Activated naive CD4-positive, alpha-beta T cell treated with anti-CD3 and anti-CD28 coated beads, Interleukin-2, amount 50 U/mL, for 16 hours (primary cell): Measurements from ENCODE around the gene ANAPC2.

Source experiments
- DNase-seq: peaks from one replicate; pipeline ENCODE4 v3.0.0-alpha.2; 2020

ANAPC2 gene

DNA sequence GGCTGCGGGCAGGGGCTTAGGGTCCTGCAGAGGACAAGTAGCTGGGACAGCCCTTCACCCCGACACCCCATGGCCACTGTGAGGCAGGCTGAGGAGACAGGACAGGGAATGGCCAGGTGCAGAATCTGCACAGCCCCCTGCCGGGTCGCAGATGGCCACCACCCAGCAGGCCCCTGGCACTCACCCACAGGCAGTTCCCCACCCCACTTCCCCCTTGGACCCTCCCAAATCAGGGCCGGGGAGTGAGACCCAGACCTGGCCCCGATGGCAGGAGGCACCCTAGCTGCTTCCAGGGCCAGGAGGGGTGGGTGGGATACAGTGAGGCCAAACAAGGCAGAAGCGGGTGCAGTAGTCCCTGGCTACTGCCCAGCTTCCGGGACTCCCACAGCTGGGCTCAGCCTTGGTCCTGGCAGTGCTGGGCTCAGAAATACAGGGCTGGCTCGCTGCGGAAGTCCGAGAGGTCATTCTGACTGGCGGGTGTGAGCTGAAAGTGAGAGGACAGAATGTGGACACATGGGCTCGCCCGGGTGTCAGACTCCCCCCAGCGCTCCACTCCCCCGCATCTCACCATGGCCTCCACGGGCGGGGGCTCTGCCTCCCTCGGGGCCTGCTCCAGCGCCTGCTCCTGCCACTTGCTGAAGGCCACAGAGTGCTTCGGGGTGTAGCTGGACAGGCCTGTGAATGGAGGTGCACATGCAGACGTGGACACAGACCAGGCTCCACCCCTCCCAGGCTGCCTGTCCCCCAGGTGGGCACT is 3.5 kb upstream of the ANAPC2 start:
- no peak for DNase-seq

DNA sequence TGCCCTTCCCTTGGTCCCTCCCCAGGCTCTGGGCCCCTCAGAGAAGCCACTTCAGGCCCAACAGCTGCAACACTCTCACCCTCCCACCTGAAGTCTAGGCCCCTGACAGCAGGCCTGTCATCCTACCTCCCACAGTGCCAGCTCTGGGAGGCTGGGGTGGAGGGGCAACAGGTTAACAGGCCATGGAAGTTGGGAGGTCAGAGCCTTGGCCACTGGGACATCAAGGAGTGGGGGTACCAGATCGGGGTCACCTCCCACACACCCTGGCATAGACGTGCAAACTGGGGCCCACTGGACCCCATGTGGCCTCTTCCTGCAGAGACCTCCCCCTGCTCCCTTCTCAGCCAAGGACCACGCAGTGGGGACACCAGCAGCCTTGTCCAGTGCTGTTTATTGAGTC is 2.9 kb upstream of the ANAPC2 start:
- DNase-seq = no peak

DNA sequence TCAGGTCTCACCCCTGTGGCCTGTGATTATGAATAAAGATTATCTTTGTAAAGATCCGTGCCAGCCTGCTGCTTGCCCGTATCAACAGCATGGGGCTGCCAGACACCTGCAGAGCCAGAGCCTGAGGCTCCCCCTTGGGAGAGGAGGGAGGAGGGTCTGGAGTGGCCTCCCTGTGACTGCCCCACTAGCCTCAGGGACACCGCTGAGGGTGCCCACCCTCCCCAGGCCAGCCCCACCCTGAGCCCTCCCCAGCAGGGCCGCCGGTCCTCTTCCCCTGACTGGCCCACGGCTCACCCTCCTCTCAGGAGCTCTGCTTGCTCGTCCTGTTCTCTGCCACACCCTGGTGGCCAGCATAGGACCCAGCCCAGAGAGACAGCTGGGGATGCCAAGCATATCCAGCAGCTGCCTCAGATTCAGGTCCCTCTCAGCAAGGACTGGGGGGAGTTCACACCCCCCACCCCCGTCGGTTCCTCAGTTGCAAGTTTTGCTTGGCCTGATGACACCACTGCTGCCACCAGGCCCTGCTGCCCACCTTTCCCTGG is 2.0 kb upstream of the ANAPC2 start:
- DNase-seq = no peak

DNA sequence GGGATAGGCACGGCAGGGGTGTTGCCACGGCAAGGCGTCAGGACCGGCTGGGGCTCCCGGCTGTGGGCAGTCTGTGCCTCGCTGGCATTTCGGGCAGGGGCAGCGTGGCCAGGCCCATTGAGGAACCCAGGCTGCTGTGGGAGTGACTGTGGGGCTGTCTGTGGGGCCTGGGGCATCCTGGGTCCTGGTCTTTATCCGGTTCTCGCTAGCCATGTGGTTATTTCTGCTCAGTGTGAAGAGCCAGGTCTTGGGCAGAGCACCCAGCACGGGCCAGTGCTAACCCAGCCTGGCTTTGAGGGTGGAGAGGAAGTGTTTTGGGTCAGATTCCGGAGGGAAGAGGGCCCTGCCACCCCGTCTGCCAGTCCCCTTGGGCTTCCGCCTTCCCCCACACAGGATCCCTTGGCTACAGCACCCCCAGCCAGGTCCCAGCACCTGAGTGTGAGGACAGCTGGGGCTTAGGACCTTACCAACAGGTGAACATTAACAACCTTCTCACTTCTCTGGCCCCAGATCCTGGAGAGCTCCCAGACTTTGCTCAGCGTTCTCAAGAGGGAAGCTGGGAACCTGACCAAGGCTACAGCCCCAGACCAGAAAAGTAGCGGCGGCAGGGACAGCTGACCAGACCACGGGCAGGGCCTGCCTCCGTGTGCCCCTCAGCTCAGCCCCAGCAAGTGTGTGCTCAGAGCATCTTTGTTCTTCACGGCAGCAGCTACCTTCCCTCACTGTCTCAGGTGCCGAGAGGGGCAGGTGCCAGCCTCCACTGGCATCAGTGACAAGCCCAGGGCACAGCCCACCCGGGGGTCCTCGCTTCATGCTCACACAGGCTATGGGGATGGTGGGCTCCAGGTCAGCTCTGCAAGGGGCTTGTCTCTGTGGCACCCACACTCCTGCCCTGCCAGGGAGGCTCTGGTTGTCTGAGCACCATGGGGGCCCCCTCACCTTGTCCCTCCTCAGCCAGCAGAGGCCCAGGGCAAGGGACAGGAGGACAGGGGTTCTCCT is 1.2 kb upstream of the ANAPC2 start:
- DNase-seq = no peak

DNA sequence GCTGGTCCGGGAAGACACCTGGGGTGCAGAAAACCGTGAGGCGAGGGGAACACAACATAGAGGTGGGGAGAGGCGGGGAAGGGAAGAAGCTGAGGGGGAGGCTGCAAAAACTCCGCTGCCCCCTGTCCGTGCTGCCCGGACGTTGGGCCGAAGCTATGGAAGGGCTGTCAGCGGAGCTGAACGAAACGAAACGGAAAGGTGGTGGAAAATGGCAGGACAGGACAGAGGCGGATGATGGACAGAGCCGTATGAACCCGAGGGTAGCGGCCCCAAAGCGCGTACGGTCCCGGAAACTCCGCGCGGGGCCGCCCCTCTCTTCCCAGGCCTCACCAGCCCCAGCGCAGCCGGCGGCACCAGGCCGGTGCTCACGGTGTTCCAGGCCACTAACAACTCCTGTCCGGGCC is 272 bp downstream of the ANAPC2 start:
- no peak for DNase-seq

DNA sequence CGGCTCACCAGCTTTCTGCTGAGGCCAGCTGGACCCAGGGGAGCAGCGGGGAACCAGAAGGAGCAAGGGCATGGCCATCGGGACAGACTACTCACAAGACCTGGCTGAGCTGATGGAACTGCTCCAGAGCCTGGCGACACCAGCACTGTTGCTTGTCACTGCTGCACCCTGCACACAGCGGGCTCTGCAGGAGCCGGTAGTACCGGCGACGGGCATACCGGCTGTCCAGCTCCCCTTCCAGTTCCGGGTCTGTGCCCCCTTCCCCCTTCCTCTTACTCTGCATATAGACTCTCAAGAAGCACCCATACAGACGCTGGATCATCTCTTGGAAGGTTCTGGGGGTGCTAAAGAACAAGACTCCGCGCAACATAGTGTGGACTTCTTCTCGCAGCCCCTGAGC is 974 bp downstream of the ANAPC2 start:
- DNase-seq = no peak

DNA sequence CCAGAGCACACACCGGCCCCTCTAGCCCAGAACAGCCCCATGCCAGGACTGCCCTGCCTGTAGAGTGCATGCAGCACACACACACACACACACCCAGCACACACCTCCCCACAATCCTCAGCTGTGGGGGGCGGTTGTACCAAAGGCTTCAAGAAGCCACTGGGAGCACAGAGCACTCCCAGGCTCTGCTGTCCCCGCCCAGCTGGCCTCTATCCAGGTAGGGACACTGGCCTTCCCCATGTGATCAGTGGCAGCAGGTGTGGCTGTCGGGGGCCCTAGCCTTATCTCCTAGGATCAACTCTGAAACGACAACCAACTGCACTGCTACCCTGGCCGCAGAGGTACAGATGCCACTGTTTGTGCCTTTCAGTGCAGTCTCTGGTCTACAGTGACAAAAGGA is 2.0 kb downstream of the ANAPC2 start:
- no peak for DNase-seq

DNA sequence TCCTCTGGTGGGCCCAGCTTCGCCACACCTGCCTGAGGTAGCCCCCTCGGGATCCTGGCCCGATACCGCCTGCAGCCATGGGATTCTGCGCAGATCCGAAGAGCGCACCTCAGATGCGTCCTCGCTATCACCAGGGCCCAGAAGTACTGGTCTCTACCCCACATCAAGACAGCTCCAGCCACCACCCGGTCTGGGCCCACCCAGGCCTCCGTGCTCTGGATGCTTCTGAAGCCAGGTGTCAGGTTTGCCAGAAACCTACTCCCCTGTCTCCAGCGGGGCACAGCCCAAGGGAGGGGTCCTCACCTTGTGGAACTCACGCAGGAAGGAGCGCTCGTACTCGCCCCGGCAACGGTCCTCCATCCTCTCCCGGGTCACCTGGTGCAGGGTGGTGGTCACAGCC is 2.4 kb downstream of the ANAPC2 start:
- DNase-seq = no peak

DNA sequence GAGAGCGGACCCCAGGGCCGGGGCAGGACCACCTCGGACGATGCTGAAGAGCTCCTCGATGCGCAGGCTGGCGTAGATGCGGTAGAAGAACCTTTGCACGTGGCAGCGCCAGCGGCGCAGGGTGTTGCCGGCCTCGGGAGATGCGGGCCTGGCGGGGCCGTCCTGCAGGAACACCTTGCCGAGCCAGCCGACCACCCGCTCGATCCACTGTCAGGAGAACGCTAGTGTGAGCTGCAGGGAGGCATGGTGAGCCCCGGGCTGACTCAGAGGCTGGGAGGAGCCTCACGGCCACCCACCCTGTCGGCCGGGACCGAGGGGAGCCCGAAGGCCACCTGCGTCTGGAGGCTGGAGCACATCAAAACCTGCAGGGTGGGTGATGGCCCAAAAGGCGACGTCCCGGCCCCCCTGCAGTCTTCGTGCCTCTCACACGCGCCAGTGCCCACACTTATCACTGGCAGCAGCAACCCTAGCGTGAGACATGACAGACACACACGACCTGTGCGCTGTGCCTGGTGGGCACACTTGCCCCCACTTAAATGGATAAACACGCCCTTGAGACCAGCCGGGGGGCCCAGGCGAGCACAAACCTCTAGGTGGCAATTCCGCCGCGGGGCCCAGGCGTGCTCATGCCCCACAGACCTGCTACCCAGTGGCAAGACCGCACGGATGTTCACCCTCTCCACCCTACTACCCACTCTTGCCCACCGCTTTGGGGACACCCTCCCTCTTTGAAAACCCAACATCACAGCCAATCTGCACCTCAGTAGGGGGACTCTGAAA is 3.3 kb downstream of the ANAPC2 start:
- no peak for DNase-seq

DNA sequence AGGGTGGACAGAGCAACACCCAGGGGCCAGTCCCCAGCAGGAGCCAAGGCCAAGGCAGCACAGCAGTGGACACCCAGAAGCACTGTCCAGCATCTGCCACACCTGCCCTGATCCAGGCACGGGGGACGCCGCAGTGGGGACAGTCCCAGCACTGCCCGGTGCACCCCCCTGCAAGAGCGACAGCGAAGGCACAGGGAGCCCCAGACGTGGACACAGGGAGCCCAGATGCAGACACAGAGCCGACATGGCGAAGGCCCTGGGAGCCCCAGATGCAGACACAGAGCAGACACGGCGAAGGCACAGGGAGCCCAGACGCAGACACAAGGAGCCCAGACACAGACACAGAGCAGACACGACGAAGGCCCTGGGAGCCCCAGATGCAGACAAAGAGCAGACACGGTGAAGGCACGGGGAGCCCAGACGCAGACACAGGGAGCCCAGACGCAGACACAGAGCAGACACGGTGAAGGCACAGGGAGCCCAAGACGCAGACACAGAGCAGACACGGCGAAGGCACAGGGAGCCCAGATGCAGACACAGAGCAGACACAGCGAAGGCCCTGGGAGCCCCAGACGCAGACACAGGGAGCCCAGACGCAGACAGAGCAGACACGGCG is 4.3 kb downstream of the ANAPC2 start:
- no peak for DNase-seq

DNA sequence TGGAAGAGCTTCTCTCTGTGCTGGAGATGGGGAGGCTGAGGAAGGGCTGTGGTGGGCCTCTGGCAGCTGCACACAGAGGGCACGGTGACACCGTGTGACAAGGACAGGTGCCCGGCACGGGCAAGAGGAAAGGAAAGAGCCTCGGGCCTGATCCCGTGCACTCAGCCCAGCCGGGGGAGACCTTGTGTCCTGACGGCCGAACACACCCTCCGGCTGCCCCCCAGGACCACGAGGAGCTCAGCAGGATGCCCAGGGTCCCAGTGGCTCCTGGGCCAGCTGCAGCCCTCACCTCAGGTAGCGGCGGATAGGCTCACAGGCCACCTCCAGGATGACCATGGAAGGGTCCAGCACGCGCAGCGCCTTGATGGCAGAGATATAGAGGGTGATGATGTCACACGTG is 5.5 kb downstream of the ANAPC2 start:
- DNase-seq = no peak

DNA sequence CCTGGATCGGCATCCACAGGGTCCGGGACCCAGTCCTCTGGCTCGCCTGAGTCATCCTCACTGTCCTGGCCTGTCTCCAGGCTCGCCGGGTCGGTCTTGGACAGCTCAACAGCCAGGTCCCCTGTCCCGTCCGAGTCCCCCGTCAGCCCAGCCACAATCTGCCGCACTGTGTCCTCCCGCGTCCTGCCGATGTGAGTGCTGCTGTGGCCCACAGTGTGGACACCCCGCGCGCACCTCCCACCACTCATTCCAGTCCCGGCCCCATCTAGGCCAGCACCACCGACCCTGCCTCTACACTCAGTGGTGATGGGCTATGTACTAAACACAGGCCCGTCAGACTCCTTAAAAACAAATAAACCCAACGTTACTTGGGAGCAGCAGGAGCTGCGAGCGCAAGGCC is 6.7 kb downstream of the ANAPC2 start:
- DNase-seq = no peak

DNA sequence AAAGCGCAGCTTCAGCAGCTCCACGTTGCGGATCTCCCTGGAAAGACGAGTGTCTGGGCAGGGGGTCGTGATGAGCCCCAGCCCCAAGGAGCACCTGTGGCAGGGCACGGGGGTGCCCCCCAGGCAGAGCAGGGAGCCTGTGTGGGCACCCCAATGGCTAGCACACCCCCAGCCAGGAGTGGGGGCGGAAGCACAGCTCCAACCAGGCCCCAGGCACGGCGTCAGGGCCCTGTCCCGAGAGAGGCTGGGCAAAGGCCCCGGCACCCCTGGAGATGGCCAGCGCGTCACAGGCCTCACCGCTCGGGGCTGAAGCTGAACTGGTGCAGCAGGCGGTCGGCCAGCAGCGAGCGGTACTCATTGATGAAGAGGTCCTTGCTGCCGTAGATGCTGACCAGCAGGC is 7.9 kb downstream of the ANAPC2 start:
- no peak for DNase-seq

DNA sequence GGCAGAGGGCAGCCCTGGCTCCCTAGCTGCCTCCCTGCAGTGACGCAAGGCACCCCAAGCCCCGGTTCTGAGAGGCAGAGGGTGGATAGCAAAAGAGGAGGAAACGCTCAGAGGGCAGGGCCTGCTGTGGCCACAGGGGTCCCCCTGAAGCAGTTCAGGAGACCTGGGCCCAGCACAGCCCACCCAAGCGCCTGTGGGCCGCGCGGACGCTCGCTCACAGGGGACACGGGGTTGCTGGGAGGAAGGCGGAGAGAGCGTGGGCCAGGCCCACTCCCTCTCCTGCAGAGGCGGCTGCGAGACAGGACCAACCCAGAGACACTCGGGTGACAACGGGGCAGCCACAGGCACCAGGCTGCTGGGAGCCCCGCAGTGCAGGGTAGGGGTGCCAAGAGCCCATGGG is 8.6 kb downstream of the ANAPC2 start:
- no peak for DNase-seq

DNA sequence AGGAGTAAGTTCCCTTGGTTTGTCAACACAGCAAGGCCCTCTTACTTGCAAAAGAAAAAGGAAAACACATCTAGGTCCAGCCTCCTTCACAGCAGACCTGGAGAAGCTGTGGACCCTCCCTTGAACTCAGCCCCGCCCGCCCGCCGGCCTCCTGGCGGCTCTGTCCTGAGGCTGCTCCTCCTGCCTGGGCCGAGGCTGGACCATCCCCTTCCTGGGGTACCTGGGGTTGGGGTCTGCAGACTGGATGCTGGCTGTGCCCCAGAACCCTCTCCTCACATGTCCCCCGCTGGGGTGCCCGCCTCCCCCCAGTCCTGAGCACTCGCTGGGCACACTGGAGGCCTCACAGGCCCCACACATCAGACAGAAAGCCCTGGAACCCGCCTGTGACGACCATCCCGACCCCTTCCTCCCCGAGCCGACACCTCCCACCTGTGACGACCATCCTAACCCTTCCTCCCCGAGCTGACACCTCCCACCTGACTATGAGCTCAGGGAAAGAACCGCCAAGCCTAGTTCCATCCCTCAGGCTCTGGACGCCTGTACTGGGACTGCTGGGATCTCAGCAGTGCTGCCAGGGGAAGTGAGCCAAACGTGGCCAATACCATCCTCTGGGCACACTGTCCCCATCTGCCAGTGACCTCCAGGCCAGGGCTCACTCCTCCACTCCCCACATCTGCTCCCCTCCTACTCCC is 9.3 kb downstream of the ANAPC2 start:
- no peak for DNase-seq

DNA sequence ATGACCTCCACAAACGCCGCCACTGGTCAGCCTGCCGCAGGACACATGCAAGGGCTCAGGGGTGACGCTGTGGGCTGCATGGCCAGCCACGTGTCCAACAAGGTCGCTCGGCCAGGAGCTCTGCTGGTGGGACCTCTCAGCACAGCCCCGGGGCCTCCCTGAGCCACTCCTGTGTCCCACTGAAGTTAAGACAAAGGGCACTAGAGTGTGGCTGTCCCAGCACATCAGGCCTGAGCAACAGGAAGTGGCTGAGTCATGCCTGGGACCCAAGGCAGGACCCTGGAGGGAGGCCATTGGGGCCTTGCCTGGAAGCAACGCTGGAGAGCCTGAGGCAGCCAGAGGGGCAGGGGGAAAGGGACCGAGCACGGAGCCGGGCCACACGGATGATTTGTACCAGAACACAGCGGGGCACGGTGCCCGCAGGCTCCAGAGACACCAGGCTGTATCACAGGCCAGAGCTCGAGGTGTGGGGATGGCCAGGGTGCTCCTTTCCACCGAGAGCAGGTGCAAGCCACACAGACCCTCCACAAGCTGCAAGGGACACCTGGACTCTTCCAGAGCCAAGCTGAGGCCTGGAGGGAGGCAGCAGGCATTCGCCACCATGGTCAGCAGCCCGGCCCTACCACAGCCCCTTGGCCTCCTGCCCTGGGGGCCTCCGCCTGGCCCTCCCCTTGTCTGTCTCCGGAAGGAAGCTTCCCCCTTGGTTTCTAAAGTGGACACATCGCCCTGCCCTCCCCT is 10.0 kb downstream of the ANAPC2 start:
- DNase-seq = no peak

DNA sequence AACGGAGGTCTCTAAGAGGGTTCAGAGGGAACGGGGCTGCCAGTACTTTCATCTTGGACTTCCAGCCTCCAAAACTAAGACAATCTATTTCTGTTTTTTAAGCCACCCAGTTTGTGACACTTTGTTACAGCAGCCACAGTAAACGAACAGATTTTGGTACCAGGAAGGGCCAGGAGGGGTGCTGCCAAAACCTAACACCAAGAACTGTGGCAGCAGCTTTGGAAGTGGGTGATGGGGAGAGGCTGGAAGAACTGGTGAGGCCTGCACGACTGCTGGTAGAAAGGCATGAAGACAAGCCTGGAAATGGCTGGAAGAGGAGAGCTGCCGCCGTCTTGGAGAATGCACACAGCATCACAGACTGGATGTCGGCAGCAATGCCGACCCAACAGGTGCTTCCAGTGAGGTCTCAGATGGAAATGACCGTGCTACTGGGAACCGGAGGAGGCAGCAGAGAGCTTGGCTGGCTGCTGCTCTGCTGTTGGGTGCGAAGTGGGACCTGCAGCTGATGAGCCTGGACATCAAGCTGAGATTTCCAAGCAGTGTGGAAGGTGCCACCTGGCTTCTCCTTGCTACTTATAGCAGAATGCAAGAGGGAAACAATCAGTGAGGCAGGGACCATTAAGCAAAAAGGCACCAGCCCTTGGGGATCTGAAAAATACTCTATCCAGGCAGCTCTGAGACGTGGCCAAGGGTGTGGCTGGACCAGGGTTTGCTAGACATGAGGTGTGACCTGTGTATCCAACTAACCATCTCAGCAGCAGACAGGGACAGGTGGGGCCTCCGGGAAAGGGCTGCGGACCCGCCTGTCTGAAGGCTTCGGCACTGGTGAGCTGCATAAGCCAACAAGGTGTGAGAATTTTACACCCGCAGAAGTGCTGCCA is 11.8 kb downstream of the ANAPC2 start:
- DNase-seq = no peak

DNA sequence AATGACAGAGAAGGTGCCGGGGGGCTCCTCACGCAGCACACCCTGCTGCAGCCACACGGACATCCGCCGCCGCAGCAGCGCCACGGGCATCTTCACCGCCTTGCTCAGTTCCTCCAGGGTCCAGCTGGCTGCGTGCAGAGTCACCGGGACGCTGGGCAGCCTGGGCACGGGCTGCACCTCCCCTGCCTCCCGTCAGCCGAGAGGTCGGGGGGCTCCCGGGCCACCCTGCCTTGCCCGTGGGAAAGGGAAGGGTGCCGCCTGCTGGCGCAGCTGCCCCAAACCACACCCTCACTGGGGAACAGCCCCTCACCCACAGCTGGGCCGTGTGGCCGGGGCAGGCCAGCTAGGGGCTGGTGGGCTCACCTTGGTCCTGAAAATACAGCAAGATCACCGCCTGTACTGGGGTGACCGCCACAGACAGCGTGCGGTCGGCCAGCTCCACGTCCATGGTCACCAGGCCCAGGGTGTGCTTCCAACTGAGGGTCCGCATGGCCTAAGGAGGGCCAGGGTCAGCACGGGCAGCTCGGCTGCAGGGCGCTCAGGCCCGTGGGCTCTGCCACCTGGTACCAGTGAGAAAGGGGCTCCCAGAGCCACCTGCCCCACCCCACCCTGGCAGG is 12.9 kb downstream of the ANAPC2 start:
- DNase-seq = no peak

DNA sequence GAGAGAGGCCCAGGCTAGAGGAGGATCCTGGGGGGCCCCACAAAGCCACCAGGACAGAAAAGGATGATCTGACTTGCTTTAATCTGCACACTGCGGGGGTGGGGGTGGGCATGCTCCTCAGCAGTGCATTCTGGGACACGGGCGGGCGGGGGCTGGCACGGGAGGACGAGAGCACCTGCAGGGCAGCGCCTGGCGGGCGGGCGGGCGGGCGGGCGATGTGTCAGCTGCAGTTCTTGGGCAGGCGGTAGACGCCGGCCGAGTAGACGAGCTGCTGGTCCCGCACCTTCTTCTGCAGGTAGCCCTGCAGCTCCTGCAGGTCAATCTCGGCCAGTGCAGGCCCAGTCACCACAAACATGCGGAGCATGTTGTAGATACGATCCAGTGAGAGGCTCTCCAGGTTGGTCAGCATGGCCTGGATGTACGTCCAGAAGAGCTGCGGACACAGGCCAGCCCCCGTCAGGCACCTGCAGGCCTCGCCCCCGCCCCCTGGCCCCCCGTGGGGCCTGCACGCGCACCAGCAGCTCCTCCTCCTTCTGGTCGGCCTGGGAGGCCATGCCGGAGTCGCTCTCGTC is 13.6 kb downstream of the ANAPC2 start:
- no peak for DNase-seq
